Measurements from ENCODE around the gene FBL.

FBL gene

GRCh38 chr19:39807846-39808364 lies 38.3 kb downstream of the FBL start:
- ATAC-seq (no peak), DNase-seq (no peak)
- no peaks in the 10 kb centered on the region for H3K9me3 Mint-ChIP-seq
- no peak overlapping the region for H3K27ac Mint-ChIP-seq
- H3K27me3 Mint-ChIP-seq: peaks cover 5% of the 10 kb centered on the region
- H3K4me3 Mint-ChIP-seq: no peak overlapping the region
- H3K4me1 Mint-ChIP-seq: no peaks in the 10 kb centered on the region

GRCh38 chr19:39805104-39805503 lies 41.1 kb downstream of the FBL start:
- DNase-seq (no peak), ATAC-seq (no peak)
- no peak overlapping the region for H3K27ac Mint-ChIP-seq
- H3K27me3 Mint-ChIP-seq: peaks cover 17% of the 10 kb centered on the region
- H3K4me3 Mint-ChIP-seq: no peak overlapping the region
- no peaks in the 10 kb centered on the region for H3K4me1 Mint-ChIP-seq
- no peaks in the 10 kb centered on the region for H3K9me3 Mint-ChIP-seq

- no peak overlapping the region for H3K4me3 Mint-ChIP-seq
- ATAC-seq (no peak), DNase-seq (no peak)
- no peak overlapping the region for H3K27ac Mint-ChIP-seq
- no peaks in the 10 kb centered on the region for H3K9me3 Mint-ChIP-seq
- H3K4me1 Mint-ChIP-seq: no peaks in the 10 kb centered on the region
- H3K27me3 Mint-ChIP-seq: peaks cover 17% of the 10 kb centered on the region
Observed at GRCh38 chr19:39802958-39803357, 43.2 kb downstream of the FBL start.

GRCh38 chr19:39797083-39797482 lies 49.1 kb downstream of the FBL start:
- Mint-ChIP-seq H3K4me1 (peaks cover 10% of the 10 kb centered on the region), H3K27me3 (peaks cover 22% of the 10 kb centered on the region), H3K4me3 (no peak overlapping the region), H3K9me3 (no peaks in the 10 kb centered on the region), H3K27ac (no peak overlapping the region)
- DNase-seq: no peak
- ATAC-seq: no peak

- ATAC-seq (no peak), DNase-seq (no peak)
- H3K9me3 Mint-ChIP-seq: no peaks in the 10 kb centered on the region
- H3K4me3 Mint-ChIP-seq: no peak overlapping the region
- no peak overlapping the region for H3K27ac Mint-ChIP-seq
- peaks cover 21% of the 10 kb centered on the region for H3K27me3 Mint-ChIP-seq
- peaks cover 10% of the 10 kb centered on the region for H3K4me1 Mint-ChIP-seq
Observed at GRCh38 chr19:39796000-39796498, 50.1 kb downstream of the FBL start.

- Mint-ChIP-seq H3K4me3 (peak overlapping the region in 1 of 2 donors; percentile 29), H3K27ac (no peak overlapping the region), H3K4me1 (peaks cover 10% of the 10 kb centered on the region), H3K9me3 (no peaks in the 10 kb centered on the region), H3K27me3 (peaks cover 16% of the 10 kb centered on the region)
- ATAC-seq (peak; percentile 62), DNase-seq (peak in 1 of 2 donors; percentile 14)
Observed at GRCh38 chr19:39795001-39795400, 51.2 kb downstream of the FBL start.

- H3K27me3 Mint-ChIP-seq: peaks cover 16% of the 10 kb centered on the region
- H3K4me3 Mint-ChIP-seq: peak overlapping the region; percentile 78 to 86
- peak; percentile 71 to 75 for DNase-seq
- peaks cover 3 to 4% of the 10 kb centered on the region in 2 donors for H3K9me3 Mint-ChIP-seq
- peak; percentile 98 for ATAC-seq
- peaks cover 10% of the 10 kb centered on the region for H3K4me1 Mint-ChIP-seq
- no peak overlapping the region for H3K27ac Mint-ChIP-seq
Observed at GRCh38 chr19:39792999-39793546, 53.1 kb downstream of the FBL start.

GRCh38 chr19:39788244-39788643 lies 57.9 kb downstream of the FBL start:
- Mint-ChIP-seq H3K4me3 (no peak overlapping the region), H3K27ac (no peak overlapping the region), H3K4me1 (no peaks in the 10 kb centered on the region), H3K9me3 (peaks cover 5 to 8% of the 10 kb centered on the region in 2 donors), H3K27me3 (peaks cover 28% of the 10 kb centered on the region)
- DNase-seq (no peak), ATAC-seq (no peak)
